Measurements from ENCODE around the gene TOR1A. TPM values are rescaled to one million over a fixed set of nuclear protein-coding genes. Genes with fewer than 3 reads are reported as not detected.

The TOR1A gene
- total and polyA plus RNA-seq, 7 experiments from 2014 or later: 13.8 to 68.2 (median 35.0) TPM

- H3K4me1 Mint-ChIP-seq: peaks cover 27 to 70% (median 65%) of the 10 kb centered on the region in 7 donors
- no peaks in the 10 kb centered on the region for H3K9me3 Mint-ChIP-seq
- H3K4me3 Mint-ChIP-seq: peak overlapping the region in 1 of 10 donors; percentile 3
- DNase-seq (no peak), ATAC-seq (no peak)
- CTCF ChIA-PET: no interaction called here
- no peaks in the 10 kb centered on the region for H3K27me3 Mint-ChIP-seq
- POLR2A ChIA-PET: no interaction called here
- intact Hi-C loops (cut with micrococcal nuclease): no loop called here
- peaks cover 6 to 45% (median 33%) of the 10 kb centered on the region in 5 donors for H3K36me3 Mint-ChIP-seq
- H3K27ac Mint-ChIP-seq: peak overlapping the region in 6 of 9 donors; percentile 5 to 76 (median 28)
- Histone ChIP-seq H3K27me3 (ENCODE audit: control insufficient read depth in 2 of 2, insufficient read depth in 2 of 2, low read length in 2 of 2) (no peaks in the 10 kb centered on the region), H3K9me3 (ENCODE audit: control insufficient read depth in 2 of 3, low read length in 3 of 3) (no peaks in the 10 kb centered on the region), H3K4me3 (ENCODE audit: low read length) (no peak overlapping the region), H3K4me1 (ENCODE audit: control insufficient read depth in 2 of 2, insufficient read depth in 2 of 2, low read length in 2 of 2) (peaks cover 11 to 22% of the 10 kb centered on the region in 2 donors), H3K27ac (ENCODE audit: low read depth, low read length) (no peak overlapping the region), H3K36me3 (ENCODE audit: control insufficient read depth in 2 of 3, insufficient read depth in 3 of 3, low read length in 3 of 3) (peaks cover 16 to 54% (median 19%) of the 10 kb centered on the region in 3 experiments)
Observed at GRCh38 chr9:129849901-129850300, 26.0 kb upstream of the TOR1A start.

GRCh38 chr9:129848712-129849441 lies 24.9 kb upstream of the TOR1A start:
- intact Hi-C loops (cut with micrococcal nuclease): no loop called here
- H3K27ac ChIP-seq (ENCODE audit: low read depth, low read length): no peak overlapping the region
- peak overlapping the region in 3 of 9 donors; percentile 32 to 62 (median 38) for H3K27ac Mint-ChIP-seq
- H3K4me1 ChIP-seq (ENCODE audit: control insufficient read depth in 2 of 2, insufficient read depth in 2 of 2, low read length in 2 of 2): peaks cover under 1 to 12% of the 10 kb centered on the region in 2 donors
- H3K9me3 Mint-ChIP-seq: no peaks in the 10 kb centered on the region
- no peak overlapping the region for H3K4me3 Mint-ChIP-seq
- peaks cover 13 to 49% (median 17%) of the 10 kb centered on the region in 3 experiments for H3K36me3 ChIP-seq (ENCODE audit: control insufficient read depth in 2 of 3, insufficient read depth in 3 of 3, low read length in 3 of 3)
- no peak overlapping the region for H3K4me3 ChIP-seq (ENCODE audit: low read length)
- ATAC-seq (no peak), DNase-seq (no peak)
- no peaks in the 10 kb centered on the region for H3K27me3 Mint-ChIP-seq
- no peaks in the 10 kb centered on the region for H3K9me3 ChIP-seq (ENCODE audit: control insufficient read depth in 2 of 3, low read length in 3 of 3)
- H3K4me1 Mint-ChIP-seq: peaks cover 20 to 61% (median 58%) of the 10 kb centered on the region in 7 donors
- ChIA-PET POLR2A (interaction anchor here (0.6 to 0.9 kb wide), 4 partner anchors 12 to 181 kb away, joined by 3 to 5 read pairs (median 4); partner anchors contain the start of gene C9orf78), CTCF (interaction anchor here (0.6 kb wide), 1 partner anchor 123 kb away, joined by 3 read pairs; no protein-coding TSS in a partner anchor)
- H3K27me3 ChIP-seq (ENCODE audit: control insufficient read depth in 2 of 2, insufficient read depth in 2 of 2, low read length in 2 of 2): no peaks in the 10 kb centered on the region
- peaks cover 6 to 34% (median 26%) of the 10 kb centered on the region in 5 donors for H3K36me3 Mint-ChIP-seq

- no peaks in the 10 kb centered on the region for H3K27me3 ChIP-seq (ENCODE audit: control insufficient read depth in 2 of 2, insufficient read depth in 2 of 2, low read length in 2 of 2)
- H3K9me3 ChIP-seq (ENCODE audit: control insufficient read depth in 2 of 3, low read length in 3 of 3): no peaks in the 10 kb centered on the region
- CTCF ChIA-PET: interaction anchor here (0.7 kb wide), 1 partner anchor 394 kb away, joined by 3 read pairs; no protein-coding TSS in a partner anchor
- peak overlapping the region; percentile 53 for H3K27ac ChIP-seq (ENCODE audit: low read depth, low read length)
- no peaks in the 10 kb centered on the region for H3K9me3 Mint-ChIP-seq
- peaks cover 19 to 57% (median 55%) of the 10 kb centered on the region in 7 donors for H3K4me1 Mint-ChIP-seq
- peaks cover under 1 to 26% of the 10 kb centered on the region in 2 donors for H3K4me1 ChIP-seq (ENCODE audit: control insufficient read depth in 2 of 2, insufficient read depth in 2 of 2, low read length in 2 of 2)
- H3K27me3 Mint-ChIP-seq: no peaks in the 10 kb centered on the region
- peaks cover 0 to 18% (median 0%) of the 10 kb centered on the region in 3 experiments for H3K36me3 ChIP-seq (ENCODE audit: control insufficient read depth in 2 of 3, insufficient read depth in 3 of 3, low read length in 3 of 3)
- no peak for ATAC-seq
- H3K27ac Mint-ChIP-seq: peak overlapping the region; percentile 48 to 95 (median 89)
- intact Hi-C loops (cut with micrococcal nuclease): no loop called here
- peak overlapping the region in 9 of 10 donors; percentile 28 to 80 (median 61) for H3K4me3 Mint-ChIP-seq
- no peak for DNase-seq
- POLR2A ChIA-PET: interaction anchor here (0.9 to 1.9 kb wide), 6 partner anchors 9 to 40 kb away, joined by 3 to 7 read pairs (median 6); partner anchors contain the start of genes C9orf78 and USP20
- no peak overlapping the region for H3K4me3 ChIP-seq (ENCODE audit: low read length)
- peaks cover 0 to 14% (median 6%) of the 10 kb centered on the region in 5 donors for H3K36me3 Mint-ChIP-seq
Observed at GRCh38 chr9:129845373-129845772, 21.4 kb upstream of the TOR1A start.

- no peaks in the 10 kb centered on the region for H3K9me3 ChIP-seq (ENCODE audit: control insufficient read depth in 2 of 3, low read length in 3 of 3)
- Mint-ChIP-seq H3K27me3 (no peaks in the 10 kb centered on the region), H3K27ac (peak overlapping the region in 8 of 9 donors; percentile 42 to 97 (median 92)), H3K36me3 (peaks cover 0 to 24% (median 4%) of the 10 kb centered on the region in 5 donors), H3K4me3 (peak overlapping the region in 8 of 10 donors; percentile 10 to 97 (median 45)), H3K4me1 (peaks cover 38 to 76% (median 69%) of the 10 kb centered on the region in 7 donors), H3K9me3 (no peaks in the 10 kb centered on the region)
- intact Hi-C loops (cut with micrococcal nuclease): no loop called here
- ATAC-seq (no peak), DNase-seq (no peak)
- peak overlapping the region; percentile 54 for H3K27ac ChIP-seq (ENCODE audit: low read depth, low read length)
- H3K36me3 ChIP-seq (ENCODE audit: control insufficient read depth in 2 of 3, insufficient read depth in 3 of 3, low read length in 3 of 3): peaks cover 0 to 12% (median 0%) of the 10 kb centered on the region in 3 experiments
- no peaks in the 10 kb centered on the region for H3K27me3 ChIP-seq (ENCODE audit: control insufficient read depth in 2 of 2, insufficient read depth in 2 of 2, low read length in 2 of 2)
- ChIA-PET POLR2A (interaction anchor here (1.5 kb wide), 1 partner anchor 24 kb away, joined by 3 read pairs; no protein-coding TSS in a partner anchor), CTCF (no interaction called here)
- peaks cover 24 to 62% of the 10 kb centered on the region in 2 donors for H3K4me1 ChIP-seq (ENCODE audit: control insufficient read depth in 2 of 2, insufficient read depth in 2 of 2, low read length in 2 of 2)
- no peak overlapping the region for H3K4me3 ChIP-seq (ENCODE audit: low read length)
Observed at GRCh38 chr9:129841071-129841470, 17.1 kb upstream of the TOR1A start.

- H3K27me3 Mint-ChIP-seq: no peaks in the 10 kb centered on the region
- H3K9me3 Mint-ChIP-seq: no peaks in the 10 kb centered on the region
- no peaks in the 10 kb centered on the region for H3K9me3 ChIP-seq (ENCODE audit: control insufficient read depth in 2 of 3, low read length in 3 of 3)
- peak overlapping the region; percentile 38 to 97 (median 92) for H3K27ac Mint-ChIP-seq
- peaks cover 36 to 73% (median 65%) of the 10 kb centered on the region in 7 donors for H3K4me1 Mint-ChIP-seq
- ChIA-PET CTCF (no interaction called here), POLR2A (interaction anchor here (1.5 kb wide), 1 partner anchor 25 kb away, joined by 3 read pairs; no protein-coding TSS in a partner anchor)
- H3K27me3 ChIP-seq (ENCODE audit: control insufficient read depth in 2 of 2, insufficient read depth in 2 of 2, low read length in 2 of 2): no peaks in the 10 kb centered on the region
- H3K27ac ChIP-seq (ENCODE audit: low read depth, low read length): peak overlapping the region; percentile 64
- DNase-seq: peak in 7 of 9 donors; percentile 22 to 44 (median 30)
- intact Hi-C loops (cut with micrococcal nuclease): no loop called here
- peak overlapping the region; percentile 64 to 98 (median 86) for H3K4me3 Mint-ChIP-seq
- peaks cover 27 to 59% of the 10 kb centered on the region in 2 donors for H3K4me1 ChIP-seq (ENCODE audit: control insufficient read depth in 2 of 2, insufficient read depth in 2 of 2, low read length in 2 of 2)
- no peak for ATAC-seq
- peaks cover 0 to 12% (median 0%) of the 10 kb centered on the region in 3 experiments for H3K36me3 ChIP-seq (ENCODE audit: control insufficient read depth in 2 of 3, insufficient read depth in 3 of 3, low read length in 3 of 3)
- peaks cover 0 to 22% (median 4%) of the 10 kb centered on the region in 5 donors for H3K36me3 Mint-ChIP-seq
- no peak overlapping the region for H3K4me3 ChIP-seq (ENCODE audit: low read length)
Observed at GRCh38 chr9:129840034-129840433, 16.1 kb upstream of the TOR1A start.

- peak overlapping the region; percentile 87 to 97 (median 93) for H3K27ac Mint-ChIP-seq
- peaks cover 38 to 74% (median 64%) of the 10 kb centered on the region in 7 donors for H3K4me1 Mint-ChIP-seq
- CTCF ChIA-PET: interaction anchor here (0.8 to 1.7 kb wide), 3 partner anchors 11 to 45 kb away, joined by 3 to 4 read pairs (median 4); no protein-coding TSS in a partner anchor
- no peaks in the 10 kb centered on the region for H3K9me3 ChIP-seq (ENCODE audit: control insufficient read depth in 2 of 3, low read length in 3 of 3)
- DNase-seq (no peak), ATAC-seq (no peak)
- peak overlapping the region; percentile 82 to 98 (median 86) for H3K4me3 Mint-ChIP-seq
- no peaks in the 10 kb centered on the region for H3K9me3 Mint-ChIP-seq
- peaks cover 0 to 12% (median 0%) of the 10 kb centered on the region in 3 experiments for H3K36me3 ChIP-seq (ENCODE audit: control insufficient read depth in 2 of 3, insufficient read depth in 3 of 3, low read length in 3 of 3)
- peaks cover 27 to 59% of the 10 kb centered on the region in 2 donors for H3K4me1 ChIP-seq (ENCODE audit: control insufficient read depth in 2 of 2, insufficient read depth in 2 of 2, low read length in 2 of 2)
- H3K27me3 ChIP-seq (ENCODE audit: control insufficient read depth in 2 of 2, insufficient read depth in 2 of 2, low read length in 2 of 2): no peaks in the 10 kb centered on the region
- intact Hi-C loops (cut with micrococcal nuclease): loop anchor here in 1 of 2 donors (5.0 to 10.0 kb wide), 2 partner anchors 123 to 395 kb away; no protein-coding TSS in a partner anchor
- peak overlapping the region; percentile 64 for H3K27ac ChIP-seq (ENCODE audit: low read depth, low read length)
- H3K27me3 Mint-ChIP-seq: no peaks in the 10 kb centered on the region
- H3K36me3 Mint-ChIP-seq: peaks cover 0 to 23% (median 4%) of the 10 kb centered on the region in 5 donors
- POLR2A ChIA-PET: interaction anchor here (0.5 to 11.4 kb wide), 12 partner anchors 10 to 1090 kb away, joined by 3 to 162 read pairs (median 3); no protein-coding TSS in a partner anchor
- peak overlapping the region; percentile 41 for H3K4me3 ChIP-seq (ENCODE audit: low read length)
Observed at GRCh38 chr9:129839324-129840023, 15.5 kb upstream of the TOR1A start.
